ENCODE data around the gene PSME1. TPM values are rescaled to one million over a fixed set of nuclear protein-coding genes. Genes with fewer than 3 reads are reported as not detected.

The PSME1 gene
- total and polyA plus RNA-seq, 2 of the 13 experiments (the other 11 are each of a cell fraction or from before 2014, with no cell fraction given): 159 to 608 TPM

DNA sequence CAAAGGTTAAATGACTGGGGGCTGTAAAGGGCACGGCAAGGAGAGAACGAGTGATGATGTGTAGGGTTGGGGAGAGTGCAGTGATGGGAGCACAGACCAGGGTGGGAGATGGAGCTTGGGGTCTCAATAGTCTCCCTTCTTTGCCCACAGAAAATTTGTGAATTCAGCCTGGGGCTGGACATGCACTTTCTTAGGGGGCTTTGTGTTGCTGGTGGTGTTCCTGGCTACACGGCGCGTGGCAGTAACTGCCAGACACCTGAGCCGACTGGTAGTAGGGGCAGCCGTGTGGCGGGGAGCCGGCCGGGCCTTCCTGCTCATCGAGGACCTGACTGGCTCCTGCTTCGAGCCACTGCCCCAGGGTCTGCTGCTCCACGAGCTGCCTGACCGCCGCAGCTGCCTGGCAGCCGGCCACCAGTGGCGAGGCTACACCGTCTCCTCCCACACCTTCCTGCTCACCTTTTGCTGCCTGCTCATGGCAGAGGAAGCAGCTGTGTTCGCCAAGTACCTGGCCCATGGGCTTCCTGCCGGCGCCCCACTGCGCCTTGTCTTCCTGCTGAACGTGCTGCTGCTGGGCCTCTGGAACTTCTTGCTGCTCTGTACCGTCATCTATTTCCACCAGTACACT, 3.8 kb upstream of the PSME1 start (continued):
- TF ChIP-seq, protein P1, sequence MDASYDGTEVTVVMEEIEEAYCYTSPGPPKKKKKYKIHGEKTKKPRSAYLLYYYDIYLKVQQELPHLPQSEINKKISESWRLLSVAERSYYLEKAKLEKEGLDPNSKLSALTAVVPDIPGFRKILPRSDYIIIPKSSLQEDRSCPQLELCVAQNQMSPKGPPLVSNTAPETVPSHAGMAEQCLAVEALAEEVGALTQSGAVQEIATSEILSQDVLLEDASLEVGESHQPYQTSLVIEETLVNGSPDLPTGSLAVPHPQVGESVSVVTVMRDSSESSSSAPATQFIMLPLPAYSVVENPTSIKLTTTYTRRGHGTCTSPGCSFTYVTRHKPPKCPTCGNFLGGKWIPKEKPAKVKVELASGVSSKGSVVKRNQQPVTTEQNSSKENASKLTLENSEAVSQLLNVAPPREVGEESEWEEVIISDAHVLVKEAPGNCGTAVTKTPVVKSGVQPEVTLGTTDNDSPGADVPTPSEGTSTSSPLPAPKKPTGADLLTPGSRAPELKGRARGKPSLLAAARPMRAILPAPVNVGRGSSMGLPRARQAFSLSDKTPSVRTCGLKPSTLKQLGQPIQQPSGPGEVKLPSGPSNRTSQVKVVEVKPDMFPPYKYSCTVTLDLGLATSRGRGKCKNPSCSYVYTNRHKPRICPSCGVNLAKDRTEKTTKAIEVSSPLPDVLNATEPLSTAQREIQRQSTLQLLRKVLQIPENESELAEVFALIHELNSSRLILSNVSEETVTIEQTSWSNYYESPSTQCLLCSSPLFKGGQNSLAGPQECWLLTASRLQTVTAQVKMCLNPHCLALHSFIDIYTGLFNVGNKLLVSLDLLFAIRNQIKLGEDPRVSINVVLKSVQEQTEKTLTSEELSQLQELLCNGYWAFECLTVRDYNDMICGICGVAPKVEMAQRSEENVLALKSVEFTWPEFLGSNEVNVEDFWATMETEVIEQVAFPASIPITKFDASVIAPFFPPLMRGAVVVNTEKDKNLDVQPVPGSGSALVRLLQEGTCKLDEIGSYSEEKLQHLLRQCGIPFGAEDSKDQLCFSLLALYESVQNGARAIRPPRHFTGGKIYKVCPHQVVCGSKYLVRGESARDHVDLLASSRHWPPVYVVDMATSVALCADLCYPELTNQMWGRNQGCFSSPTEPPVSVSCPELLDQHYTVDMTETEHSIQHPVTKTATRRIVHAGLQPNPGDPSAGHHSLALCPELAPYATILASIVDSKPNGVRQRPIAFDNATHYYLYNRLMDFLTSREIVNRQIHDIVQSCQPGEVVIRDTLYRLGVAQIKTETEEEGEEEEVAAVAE (CRISPR knock-in tag; IDR thresholded peaks at IDR 0.05; ENCODE audit: borderline replicate concordance): no peak
- TF ChIP-seq ZNF598 (CRISPR knock-in tag; IDR thresholded peaks at IDR 0.05; ENCODE audit: borderline replicate concordance): peak; percentile 36; the same call in 1 of the 2 replicates
- TF ChIP-seq HDAC2 (CRISPR knock-in tag; IDR thresholded peaks at IDR 0.05): no peak
- TF ChIP-seq EEA1 (CRISPR knock-in tag; IDR thresholded peaks at IDR 0.05; ENCODE audit: borderline replicate concordance): 0 out of 2 replicates have a peak, but pooled peaks have one; percentile 26
- peak; percentile 33; the same call in 1 of the 2 replicates for TF ChIP-seq ARHGAP35 (CRISPR knock-in tag; IDR thresholded peaks at IDR 0.05; ENCODE audit: borderline replicate concordance)
- TF ChIP-seq HNRNPK (IDR thresholded peaks at IDR 0.05; ENCODE audit: low read depth, low read length, poor library complexity, severe bottlenecking): no peak
- TF ChIP-seq, protein P2, sequence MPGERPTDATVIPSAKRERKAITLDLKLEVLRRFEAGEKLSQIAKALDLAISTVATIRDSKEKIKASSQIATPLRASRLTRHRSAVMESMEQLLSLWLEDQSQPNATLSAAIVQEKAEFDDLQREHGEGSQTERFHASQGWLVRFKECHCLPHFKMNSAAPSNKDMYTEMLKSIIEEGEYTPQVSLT (CRISPR knock-in tag; IDR thresholded peaks at IDR 0.05; ENCODE audit: borderline replicate concordance, low read depth): no peak
- no peak for TF ChIP-seq RBM22 (optimal IDR thresholded peaks at IDR 0.05; ENCODE audit: low read length)
- TF ChIP-seq, protein P3, sequence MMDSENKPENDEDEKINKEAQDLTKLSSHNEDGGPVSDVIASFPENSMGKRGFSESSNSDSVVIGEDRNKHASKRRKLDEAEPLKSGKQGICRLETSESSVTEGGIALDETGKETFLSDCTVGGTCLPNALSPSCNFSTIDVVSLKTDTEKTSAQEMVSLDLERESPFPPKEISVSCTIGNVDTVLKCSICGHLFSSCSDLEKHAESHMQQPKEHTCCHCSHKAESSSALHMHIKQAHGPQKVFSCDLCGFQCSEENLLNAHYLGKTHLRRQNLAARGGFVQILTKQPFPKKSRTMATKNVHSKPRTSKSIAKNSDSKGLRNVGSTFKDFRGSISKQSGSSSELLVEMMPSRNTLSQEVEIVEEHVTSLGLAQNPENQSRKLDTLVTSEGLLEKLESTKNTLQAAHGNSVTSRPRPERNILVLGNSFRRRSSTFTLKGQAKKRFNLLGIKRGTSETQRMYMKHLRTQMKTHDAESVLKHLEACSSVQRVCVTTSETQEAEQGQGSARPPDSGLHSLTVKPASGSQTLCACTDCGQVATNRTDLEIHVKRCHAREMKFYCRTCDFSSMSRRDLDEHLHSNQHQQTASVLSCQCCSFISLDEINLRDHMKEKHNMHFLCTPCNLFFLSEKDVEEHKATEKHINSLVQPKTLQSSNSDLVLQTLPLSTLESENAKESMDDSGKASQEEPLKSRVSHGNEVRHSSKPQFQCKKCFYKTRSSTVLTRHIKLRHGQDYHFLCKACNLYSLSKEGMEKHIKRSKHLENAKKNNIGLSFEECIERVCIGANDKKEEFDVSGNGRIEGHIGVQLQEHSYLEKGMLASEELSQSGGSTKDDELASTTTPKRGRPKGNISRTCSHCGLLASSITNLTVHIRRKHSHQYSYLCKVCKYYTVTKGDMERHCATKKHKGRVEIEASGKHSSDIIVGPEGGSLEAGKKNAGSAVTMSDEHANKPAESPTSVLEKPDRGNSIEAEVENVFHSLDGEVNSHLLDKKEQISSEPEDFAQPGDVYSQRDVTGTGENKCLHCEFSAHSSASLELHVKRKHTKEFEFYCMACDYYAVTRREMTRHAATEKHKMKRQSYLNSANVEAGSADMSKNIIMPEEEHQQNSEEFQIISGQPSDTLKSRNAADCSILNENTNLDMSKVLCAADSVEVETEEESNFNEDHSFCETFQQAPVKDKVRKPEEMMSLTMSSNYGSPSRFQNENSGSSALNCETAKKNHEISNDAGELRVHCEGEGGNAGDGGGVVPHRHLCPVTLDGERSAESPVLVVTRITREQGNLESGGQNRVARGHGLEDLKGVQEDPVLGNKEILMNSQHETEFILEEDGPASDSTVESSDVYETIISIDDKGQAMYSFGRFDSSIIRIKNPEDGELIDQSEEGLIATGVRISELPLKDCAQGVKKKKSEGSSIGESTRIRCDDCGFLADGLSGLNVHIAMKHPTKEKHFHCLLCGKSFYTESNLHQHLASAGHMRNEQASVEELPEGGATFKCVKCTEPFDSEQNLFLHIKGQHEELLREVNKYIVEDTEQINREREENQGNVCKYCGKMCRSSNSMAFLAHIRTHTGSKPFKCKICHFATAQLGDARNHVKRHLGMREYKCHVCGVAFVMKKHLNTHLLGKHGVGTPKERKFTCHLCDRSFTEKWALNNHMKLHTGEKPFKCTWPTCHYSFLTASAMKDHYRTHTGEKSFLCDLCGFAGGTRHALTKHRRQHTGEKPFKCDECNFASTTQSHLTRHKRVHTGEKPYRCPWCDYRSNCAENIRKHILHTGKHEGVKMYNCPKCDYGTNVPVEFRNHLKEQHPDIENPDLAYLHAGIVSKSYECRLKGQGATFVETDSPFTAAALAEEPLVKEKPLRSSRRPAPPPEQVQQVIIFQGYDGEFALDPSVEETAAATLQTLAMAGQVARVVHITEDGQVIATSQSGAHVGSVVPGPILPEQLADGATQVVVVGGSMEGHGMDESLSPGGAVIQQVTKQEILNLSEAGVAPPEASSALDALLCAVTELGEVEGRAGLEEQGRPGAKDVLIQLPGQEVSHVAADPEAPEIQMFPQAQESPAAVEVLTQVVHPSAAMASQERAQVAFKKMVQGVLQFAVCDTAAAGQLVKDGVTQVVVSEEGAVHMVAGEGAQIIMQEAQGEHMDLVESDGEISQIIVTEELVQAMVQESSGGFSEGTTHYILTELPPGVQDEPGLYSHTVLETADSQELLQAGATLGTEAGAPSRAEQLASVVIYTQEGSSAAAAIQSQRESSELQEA (CRISPR knock-in tag; IDR thresholded peaks at IDR 0.05; ENCODE audit: not compliant biosample characterization): no peak
- no peak for TF ChIP-seq ZNF292 (CRISPR knock-in tag; IDR thresholded peaks at IDR 0.05; ENCODE audit: borderline replicate concordance, low read depth)
- no peak for TF ChIP-seq ZNF367 (CRISPR knock-in tag; IDR thresholded peaks at IDR 0.05; ENCODE audit: borderline replicate concordance)
- TF ChIP-seq, protein P4, sequence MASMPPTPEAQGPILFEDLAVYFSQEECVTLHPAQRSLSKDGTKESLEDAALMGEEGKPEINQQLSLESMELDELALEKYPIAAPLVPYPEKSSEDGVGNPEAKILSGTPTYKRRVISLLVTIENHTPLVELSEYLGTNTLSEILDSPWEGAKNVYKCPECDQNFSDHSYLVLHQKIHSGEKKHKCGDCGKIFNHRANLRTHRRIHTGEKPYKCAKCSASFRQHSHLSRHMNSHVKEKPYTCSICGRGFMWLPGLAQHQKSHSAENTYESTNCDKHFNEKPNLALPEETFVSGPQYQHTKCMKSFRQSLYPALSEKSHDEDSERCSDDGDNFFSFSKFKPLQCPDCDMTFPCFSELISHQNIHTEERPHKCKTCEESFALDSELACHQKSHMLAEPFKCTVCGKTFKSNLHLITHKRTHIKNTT (CRISPR knock-in tag; IDR thresholded peaks at IDR 0.05): no peak

Measured in HepG2 (cell line).